ENCODE results near the gene AKAP13. TPM values are rescaled to one million over a fixed set of nuclear protein-coding genes. Genes with fewer than 3 reads are reported as not detected.
A peak's percentile ranks its signal among the peaks of the same experiment; 100 is the strongest.

AKAP13 gene
- total RNA-seq, 2 donors from 2014 or later, result 87.3 to 106 TPM

DNA sequence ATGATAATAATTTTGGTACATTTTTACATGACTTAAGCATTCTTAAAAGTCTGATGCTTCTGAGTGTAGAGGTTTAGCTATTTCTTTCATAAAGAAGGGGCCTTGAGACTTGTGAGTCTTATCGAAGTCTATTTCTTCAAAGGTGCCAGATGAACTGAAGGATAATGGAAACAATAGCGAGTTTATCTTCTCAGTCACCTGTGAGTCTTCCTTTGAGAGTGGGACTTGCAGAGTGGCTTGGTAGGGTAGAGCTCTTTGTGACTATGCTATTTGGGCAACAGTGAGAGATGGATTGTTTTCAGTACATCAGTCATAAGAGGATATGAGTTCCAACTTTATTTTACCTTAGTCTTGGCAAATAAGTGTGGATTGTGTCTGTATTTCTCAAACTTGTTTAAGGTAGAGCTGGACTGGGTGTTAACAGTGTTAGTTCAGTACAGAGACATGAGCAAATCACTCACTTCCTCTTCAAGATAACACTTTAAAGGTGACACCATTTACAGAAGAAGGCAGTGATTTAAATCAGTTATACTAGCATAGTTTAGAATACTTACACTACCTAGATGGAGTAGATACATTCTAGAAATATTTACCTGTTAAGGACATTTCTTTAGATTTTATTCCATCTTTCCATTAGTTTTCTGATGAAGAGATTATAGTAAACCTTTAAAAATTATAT, 3.2 kb downstream of the AKAP13 start:
- TF ChIP-seq, protein P1, sequence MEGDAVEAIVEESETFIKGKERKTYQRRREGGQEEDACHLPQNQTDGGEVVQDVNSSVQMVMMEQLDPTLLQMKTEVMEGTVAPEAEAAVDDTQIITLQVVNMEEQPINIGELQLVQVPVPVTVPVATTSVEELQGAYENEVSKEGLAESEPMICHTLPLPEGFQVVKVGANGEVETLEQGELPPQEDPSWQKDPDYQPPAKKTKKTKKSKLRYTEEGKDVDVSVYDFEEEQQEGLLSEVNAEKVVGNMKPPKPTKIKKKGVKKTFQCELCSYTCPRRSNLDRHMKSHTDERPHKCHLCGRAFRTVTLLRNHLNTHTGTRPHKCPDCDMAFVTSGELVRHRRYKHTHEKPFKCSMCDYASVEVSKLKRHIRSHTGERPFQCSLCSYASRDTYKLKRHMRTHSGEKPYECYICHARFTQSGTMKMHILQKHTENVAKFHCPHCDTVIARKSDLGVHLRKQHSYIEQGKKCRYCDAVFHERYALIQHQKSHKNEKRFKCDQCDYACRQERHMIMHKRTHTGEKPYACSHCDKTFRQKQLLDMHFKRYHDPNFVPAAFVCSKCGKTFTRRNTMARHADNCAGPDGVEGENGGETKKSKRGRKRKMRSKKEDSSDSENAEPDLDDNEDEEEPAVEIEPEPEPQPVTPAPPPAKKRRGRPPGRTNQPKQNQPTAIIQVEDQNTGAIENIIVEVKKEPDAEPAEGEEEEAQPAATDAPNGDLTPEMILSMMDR (IDR thresholded peaks at IDR 0.05), result no peak
- DNase-seq, result no peak
- intact Hi-C loops (cut with DNase I), result no loop called here
- Histone ChIP-seq H3K36me3 (no peaks in the 10 kb centered on the region), H3K4me1 (no peaks in the 10 kb centered on the region), H3K4me3 (no peak overlapping the region), H3K27ac (no peak overlapping the region), H3K27me3 (no peaks in the 10 kb centered on the region), H3K9ac (ENCODE audit: low read depth in 2 of 2, low read length in 2 of 2) (peak overlapping the region in 1 of 2 donors; percentile 40), H3K9me3 (no peaks in the 10 kb centered on the region)

DNA sequence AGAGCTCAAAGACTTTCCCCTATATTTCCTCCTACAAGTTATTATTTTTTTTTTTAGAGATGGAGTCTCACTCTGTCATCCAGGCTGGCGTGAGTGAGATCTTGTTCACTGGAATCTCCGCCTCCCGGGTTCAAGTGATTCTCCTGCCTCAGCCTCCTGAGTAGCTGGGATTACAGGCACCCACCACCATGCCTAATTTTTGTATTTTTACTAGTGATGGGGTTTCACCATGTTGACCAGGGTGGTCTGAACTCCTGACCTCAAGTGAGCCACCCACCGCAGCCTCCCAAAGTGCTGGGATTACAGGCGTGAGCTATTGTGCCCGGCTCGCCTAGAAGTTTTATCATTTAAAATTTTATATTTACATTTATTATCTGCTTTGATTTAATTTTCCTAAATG, 5.9 kb downstream of the AKAP13 start:
- no peak for DNase-seq
- no peaks in the 10 kb centered on the region for H3K27me3 ChIP-seq
- intact Hi-C loops (cut with DNase I), result no loop called here
- no peaks in the 10 kb centered on the region for H3K9me3 ChIP-seq
- no peak overlapping the region for H3K27ac ChIP-seq
- H3K9ac ChIP-seq (ENCODE audit: low read depth in 2 of 2, low read length in 2 of 2), result no peak overlapping the region
- H3K4me3 ChIP-seq, result no peak overlapping the region
- H3K36me3 ChIP-seq, result no peaks in the 10 kb centered on the region
- TF ChIP-seq, protein P1 (IDR thresholded peaks at IDR 0.05), result no peak
- H3K4me1 ChIP-seq, result no peaks in the 10 kb centered on the region

DNA sequence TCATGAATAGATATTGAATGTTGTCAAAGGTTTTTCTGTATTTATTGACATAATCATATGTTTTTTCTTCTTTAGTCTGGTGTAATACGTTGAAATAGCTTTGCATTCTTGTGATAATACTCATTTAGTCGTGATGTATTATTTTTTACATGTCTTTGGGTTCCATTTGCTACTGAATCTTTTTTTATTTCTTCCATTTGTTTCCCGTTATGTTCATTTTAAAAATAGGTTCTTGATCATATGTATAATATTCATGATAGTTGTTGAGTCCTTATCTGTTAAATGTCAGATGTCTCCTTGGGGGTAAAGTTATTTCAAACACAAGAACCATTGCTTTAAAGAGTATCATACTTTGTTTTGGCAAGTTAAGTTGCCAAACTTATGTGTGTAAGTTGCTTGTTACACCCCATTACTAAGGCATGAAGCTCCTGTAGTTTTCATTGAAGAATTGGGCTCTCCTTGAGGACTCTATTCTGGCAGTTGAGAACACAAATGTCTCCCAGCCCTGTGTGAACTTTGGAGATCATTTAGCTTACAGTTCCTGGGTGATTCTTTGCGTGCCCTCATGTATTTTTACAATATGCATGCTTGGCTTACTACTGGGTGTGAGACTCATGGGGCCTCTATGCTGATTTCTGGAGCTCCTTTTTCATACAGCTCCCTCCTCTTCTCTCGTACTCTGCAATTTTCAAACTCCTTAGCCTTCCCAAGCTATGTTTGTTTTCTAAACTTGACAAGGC, 8.3 kb downstream of the AKAP13 start:
- H3K4me1 ChIP-seq, result no peaks in the 10 kb centered on the region
- no peak overlapping the region for H3K4me3 ChIP-seq
- no peak overlapping the region for H3K27ac ChIP-seq
- no peaks in the 10 kb centered on the region for H3K9me3 ChIP-seq
- no peak for DNase-seq
- H3K27me3 ChIP-seq, result no peaks in the 10 kb centered on the region
- intact Hi-C loops (cut with DNase I), result no loop called here
- no peaks in the 10 kb centered on the region for H3K36me3 ChIP-seq
- H3K9ac ChIP-seq (ENCODE audit: low read depth in 2 of 2, low read length in 2 of 2), result no peak overlapping the region
- TF ChIP-seq, protein P1 (IDR thresholded peaks at IDR 0.05), result no peak

DNA sequence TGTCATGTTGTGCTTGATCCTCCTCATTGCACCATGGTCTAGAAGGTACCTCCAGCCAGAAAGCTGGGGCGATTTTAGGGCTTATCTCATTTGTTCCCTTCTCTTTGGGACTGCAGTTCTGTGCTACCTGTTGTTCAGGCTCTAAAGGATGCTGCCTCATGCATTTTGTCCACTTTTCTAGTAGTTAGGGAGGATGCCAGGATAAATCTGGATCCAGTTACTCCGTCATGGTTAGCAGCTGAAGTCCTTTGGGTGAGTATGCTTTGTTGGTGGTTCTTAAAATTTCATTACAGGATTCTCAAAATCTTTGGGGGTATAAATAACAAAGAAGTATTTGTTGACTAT, 8.9 kb downstream of the AKAP13 start:
- H3K9me3 ChIP-seq, result no peaks in the 10 kb centered on the region
- no peak overlapping the region for H3K4me3 ChIP-seq
- DNase-seq, result no peak
- H3K4me1 ChIP-seq, result no peaks in the 10 kb centered on the region
- H3K27me3 ChIP-seq, result no peaks in the 10 kb centered on the region
- no peaks in the 10 kb centered on the region for H3K36me3 ChIP-seq
- H3K27ac ChIP-seq, result no peak overlapping the region
- intact Hi-C loops (cut with DNase I), result no loop called here
- TF ChIP-seq, protein P1 (IDR thresholded peaks at IDR 0.05), result no peak
- no peak overlapping the region for H3K9ac ChIP-seq (ENCODE audit: low read depth in 2 of 2, low read length in 2 of 2)

DNA sequence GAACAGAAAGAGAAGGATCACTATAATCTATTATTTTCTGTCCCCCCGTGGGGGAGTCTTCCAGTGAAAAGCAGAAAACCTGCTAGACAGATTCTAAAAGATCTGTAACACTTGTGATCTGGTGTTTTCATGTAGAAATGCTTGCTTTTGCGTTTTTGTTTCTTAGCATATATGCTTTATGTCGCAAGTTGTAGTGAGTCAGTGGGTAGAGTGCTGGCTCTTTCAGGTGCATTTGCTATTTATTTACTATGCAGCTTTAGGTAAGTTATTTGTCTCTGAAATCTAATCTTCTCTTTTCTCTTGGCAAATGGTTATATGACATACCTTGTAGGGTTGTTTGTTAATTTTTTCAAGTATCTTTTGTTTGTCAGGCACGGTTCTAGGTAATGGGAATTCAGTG, 9.4 kb downstream of the AKAP13 start:
- Histone ChIP-seq H3K4me3 (no peak overlapping the region), H3K9me3 (no peaks in the 10 kb centered on the region), H3K27me3 (no peaks in the 10 kb centered on the region), H3K9ac (ENCODE audit: low read depth in 2 of 2, low read length in 2 of 2) (no peak overlapping the region), H3K4me1 (no peaks in the 10 kb centered on the region), H3K36me3 (no peaks in the 10 kb centered on the region), H3K27ac (no peak overlapping the region)
- TF ChIP-seq, protein P1 (IDR thresholded peaks at IDR 0.05), result no peak
- intact Hi-C loops (cut with DNase I), result no loop called here
- no peak for DNase-seq
